A549 (cell line): Measurements from ENCODE around the gene STX12. TPM values are rescaled to one million over a fixed set of nuclear protein-coding genes. Genes with fewer than 3 reads are reported as not detected.

Source experiments
- ATAC-seq, 2 experiments: fragments of 200-7000 bp in 1 of 2; fragments of >200 bp in 1 of 2; cut with Nextera tagmentation in 1 of 2; cut with Tn5 transposase in 1 of 2; 3 replicates each; pipeline versions ENCODE4 v1.8.0 to v1.9.1; 2018 to 2020; ENCODE audit warnings: mild to moderate bottlenecking in 1 of 2, moderate library complexity in 1 of 2
- CTCF ChIA-PET: fragments of 300-600 bp; sonication (Branson Sonifier 250); formaldehyde crosslinking; extraction: SDS; loops from one replicate; lab custom pipeline; 2021; ENCODE audit warnings: antibody characterized with exemption, inconsistent platforms; lab: Yijun Ruan, JAX
- POLR2A ChIA-PET: fragments of 350-600 bp; formaldehyde crosslinking; extraction: SDS; loops from one replicate; lab custom pipeline; 2021; ENCODE audit warnings: antibody characterized with exemption, inconsistent platforms; lab: Yijun Ruan, JAX
- DNase-seq, 2 experiments: peaks; one replicate each; pipeline versions ENCODE4 v3.0.0 to v3.0.0-alpha.2; 2011 to 2016; ENCODE audit warnings: low read depth in 1 of 2, low spot score in 1 of 2
- FAIRE-seq: peaks from 2 replicates; lab custom pipeline; 2011; peaks lifted over from hg19 to GRCh38; lab: Jason Lieb, UNC
- H3K27ac ChIP-seq, 2 experiments: fragments of >200 bp; sonication (Bioruptor Twin); formaldehyde crosslinking; 3 replicates each; pipeline ENCODE4 v1.5.1; 2016 to 2017
- H3K4me1 ChIP-seq: fragments of >200 bp; sonication (Bioruptor Twin); formaldehyde crosslinking; 3 replicates; pipeline ENCODE4 v1.6.1; 2016
- H3K4me2 ChIP-seq: fragments of >200 bp; sonication (Bioruptor Twin); formaldehyde crosslinking; 3 replicates; pipeline ENCODE4 v1.6.1; 2016
- H3K4me3 ChIP-seq: fragments of >200 bp; sonication (Bioruptor Twin); formaldehyde crosslinking; 3 replicates; pipeline ENCODE4 v1.5.1; 2016
- H3K9me3 ChIP-seq: fragments of >200 bp; sonication (Bioruptor Twin); formaldehyde crosslinking; 3 replicates; pipeline ENCODE4 v1.6.1; 2016
- BHLHE40 ChIP-seq: IDR thresholded peaks from 2 replicates; pipeline ENCODE4 v1.6.1; 2012; ENCODE audit warnings: low read depth, low read length, inconsistent platforms
- CEBPB ChIP-seq, 2 experiments: fragments of >200 bp in 1 of 2; sonication (Bioruptor Twin) in 1 of 2; formaldehyde crosslinking in 1 of 2; IDR thresholded peaks; 2 replicates each; pipeline ENCODE4 v1.6.1; 2012 to 2016
- CHD2 ChIP-seq: fragments of 150-350 bp; IDR thresholded peaks from 2 replicates; pipeline ENCODE4 v1.6.1; 2014; ENCODE audit warnings: low read length; ENCODE audit not compliant: partially characterized antibody
- E2F6 ChIP-seq: IDR thresholded peaks from 2 replicates; pipeline ENCODE4 v1.6.1; 2012; ENCODE audit warnings: low read depth, borderline replicate concordance
- HEYL ChIP-seq: fragments of 250-450 bp; sonication (Bioruptor Pico); IDR thresholded peaks from 2 replicates; pipeline ENCODE4 v1.8.0; 2021; ENCODE audit warnings: mild to moderate bottlenecking, moderate library complexity
- JUNB ChIP-seq: fragments of >200 bp; sonication (Bioruptor Twin); formaldehyde crosslinking; IDR thresholded peaks from 2 replicates; pipeline ENCODE4 v1.6.1; 2016
- KDM1A ChIP-seq: fragments of 200-600 bp; sonication (generic); IDR thresholded peaks from 2 replicates; pipeline ENCODE4 v1.6.1; 2016; ENCODE audit warnings: low read depth, mild to moderate bottlenecking
- MAZ ChIP-seq: fragments of 150-350 bp; IDR thresholded peaks from 2 replicates; pipeline ENCODE4 v1.6.1; 2014; ENCODE audit warnings: antibody characterized with exemption, low read depth, low read length, borderline replicate concordance
- MYC ChIP-seq: IDR thresholded peaks from 2 replicates; pipeline ENCODE4 v1.6.1; 2012; ENCODE audit warnings: mild to moderate bottlenecking, inconsistent platforms, low read length, improper control_type of control experiment, borderline replicate concordance
- NFE2L2 ChIP-seq: fragments of 150-350 bp; conservative IDR thresholded peaks from 2 replicates; pipeline ENCODE4 v1.6.1; 2014; ENCODE audit warnings: low read length
- PHF8 ChIP-seq: fragments of 200-600 bp; sonication (generic); IDR thresholded peaks from 2 replicates; pipeline ENCODE4 v1.6.1; 2016; ENCODE audit warnings: low read depth, mild to moderate bottlenecking, antibody characterized with exemption, moderate library complexity, borderline replicate concordance
- POLR2AphosphoS2 ChIP-seq: conservative IDR thresholded peaks from 2 replicates; pipeline ENCODE4 v1.6.1; 2012; ENCODE audit warnings: low read length, improper control_type of control experiment, inconsistent platforms
- RAD21 ChIP-seq, 2 experiments: fragments of >200 bp in 1 of 2; sonication (Bioruptor Twin) in 1 of 2; formaldehyde crosslinking in 1 of 2; IDR thresholded peaks in 1 of 2; conservative IDR thresholded peaks in 1 of 2; 2 replicates in 1 of 2; 3 replicates in 1 of 2; pipeline ENCODE4 v1.6.1; 2012 to 2018; ENCODE audit warnings: inconsistent platforms in 1 of 2
- RFX5 ChIP-seq: fragments of 450-650 bp; IDR thresholded peaks from 2 replicates; pipeline ENCODE4 v1.7.1; 2014; ENCODE audit warnings: antibody characterized with exemption, mild to moderate bottlenecking, moderate library complexity
- TP53 ChIP-seq: fragments of 250-450 bp; sonication (Bioruptor Pico); IDR thresholded peaks from 2 replicates; pipeline ENCODE4 v1.5.0; 2021; ENCODE audit warnings: mild to moderate bottlenecking, moderate library complexity
- USF2 ChIP-seq: fragments of 450-650 bp; IDR thresholded peaks from 2 replicates; pipeline ENCODE4 v1.6.1; 2014; ENCODE audit warnings: antibody characterized with exemption
- WGBS: methylation state at CpG from one replicate; pipeline ENCODE4 v1.1.6; 2017; ENCODE audit errors: missing lambda C conversion rate; 5-methylcytosine and 5-hydroxymethylcytosine counted together
- polyA plus RNA-seq, 4 experiments: library from polyadenylated mRNA; depleted of rRNA in 3 of 4; stranded (reverse); fragments of >200 nt; fragmentation: RNase III in 1 of 4; extraction: RNeasy Plus Mini Kit Qiagen cat#74134 plus additional on column Dnase treatment in 1 of 4; gene quantifications; 2 replicates in 3 of 4; 3 replicates in 1 of 4; pipeline ENCODE4 v1.2.3, GENCODE V29; 2011 to 2017
- TF ChIP-seq, protein P1 (sequence below): IDR thresholded peaks from 2 replicates; pipeline ENCODE4 v1.6.1; 2012
- TF ChIP-seq, protein P2 (sequence below): fragments of 250-450 bp; sonication (Bioruptor Pico); IDR thresholded peaks from 2 replicates; pipeline ENCODE4 v1.5.0; 2021; ENCODE audit warnings: mild to moderate bottlenecking, moderate library complexity, borderline replicate concordance
- TF ChIP-seq, protein P3 (sequence below): IDR thresholded peaks from 2 replicates; pipeline ENCODE4 v1.6.1; 2012
- TF ChIP-seq, protein P4 (sequence below): fragments of 250-450 bp; sonication (Bioruptor Pico); IDR thresholded peaks from 2 replicates; pipeline ENCODE4 v1.5.0; 2020; ENCODE audit warnings: low read depth, mild to moderate bottlenecking, moderate library complexity
- TF ChIP-seq, protein P5 (sequence below): fragments of 150-350 bp; IDR thresholded peaks from 2 replicates; pipeline ENCODE4 v1.6.1; 2014; ENCODE audit warnings: low read depth, mild to moderate bottlenecking, low read length

Gene STX12
- polyA plus RNA-seq, 2 of the 4 experiments (the other 2 are of a cell fraction), result 11.9 to 14.6 TPM

GRCh38 chr1:27744556-27744955 is 28.5 kb upstream of the STX12 start:
- no peak overlapping the region for H3K4me3 ChIP-seq
- no peaks in the 10 kb centered on the region for H3K4me1 ChIP-seq
- H3K4me2 ChIP-seq, result no peak overlapping the region
- no peak overlapping the region for H3K27ac ChIP-seq
- TF ChIP-seq RAD21 (conservative IDR thresholded peaks at IDR 0.05 in 1 of 2, IDR thresholded peaks at IDR 0.05 in 1 of 2) (no peak), PHF8 (no peak), NFE2L2 (no peak)
- TF ChIP-seq, protein P1, sequence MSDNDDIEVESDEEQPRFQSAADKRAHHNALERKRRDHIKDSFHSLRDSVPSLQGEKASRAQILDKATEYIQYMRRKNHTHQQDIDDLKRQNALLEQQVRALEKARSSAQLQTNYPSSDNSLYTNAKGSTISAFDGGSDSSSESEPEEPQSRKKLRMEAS, result no peak
- ATAC-seq (no peak), DNase-seq (no peak), FAIRE-seq (no peak)
- ChIA-PET CTCF (no interaction called here), POLR2A (interaction anchor here (1.2 kb wide), 1 partner anchor 19 kb away, joined by 3 read pairs; the partner anchor contains the start of gene FAM76A)
- WGBS, result 81% methylated on average over 5 of the region's 5 CpGs
- H3K9me3 ChIP-seq, result no peaks in the 10 kb centered on the region

- WGBS, result 75% methylated on average over 4 of the region's 4 CpGs
- TF ChIP-seq E2F6 (no peak), BHLHE40 (no peak), CHD2 (no peak), KDM1A (no peak), MAZ (no peak), TP53 (no peak)
- H3K9me3 ChIP-seq, result no peaks in the 10 kb centered on the region
- DNase-seq (no peak), FAIRE-seq (no peak), ATAC-seq (no peak)
- POLR2A ChIA-PET, result no interaction called here
- no peak overlapping the region for H3K4me3 ChIP-seq
- CTCF ChIA-PET, result interaction anchor here (0.8 to 1.3 kb wide), 2 partner anchors 20 to 76 kb away, joined by 3 read pairs; partner anchors contain the start of gene FAM76A
- no peak overlapping the region for H3K27ac ChIP-seq
- no peaks in the 10 kb centered on the region for H3K4me1 ChIP-seq
- H3K4me2 ChIP-seq, result no peak overlapping the region
These were observed 27.6 kb upstream of the STX12 start for GRCh38 chr1:27745466-27745865.

GRCh38 chr1:27752360-27752759 is 20.7 kb upstream of the STX12 start:
- Histone ChIP-seq H3K27ac (no peak overlapping the region), H3K9me3 (no peaks in the 10 kb centered on the region), H3K4me3 (no peak overlapping the region), H3K4me2 (no peak overlapping the region), H3K4me1 (no peaks in the 10 kb centered on the region)
- DNase-seq (no peak), FAIRE-seq (no peak), ATAC-seq (no peak)
- CTCF ChIA-PET, result interaction anchor here (1.0 to 1.8 kb wide), 2 partner anchors 12 to 83 kb away, joined by 3 to 4 read pairs; no protein-coding TSS in a partner anchor
- TF ChIP-seq, protein P2, sequence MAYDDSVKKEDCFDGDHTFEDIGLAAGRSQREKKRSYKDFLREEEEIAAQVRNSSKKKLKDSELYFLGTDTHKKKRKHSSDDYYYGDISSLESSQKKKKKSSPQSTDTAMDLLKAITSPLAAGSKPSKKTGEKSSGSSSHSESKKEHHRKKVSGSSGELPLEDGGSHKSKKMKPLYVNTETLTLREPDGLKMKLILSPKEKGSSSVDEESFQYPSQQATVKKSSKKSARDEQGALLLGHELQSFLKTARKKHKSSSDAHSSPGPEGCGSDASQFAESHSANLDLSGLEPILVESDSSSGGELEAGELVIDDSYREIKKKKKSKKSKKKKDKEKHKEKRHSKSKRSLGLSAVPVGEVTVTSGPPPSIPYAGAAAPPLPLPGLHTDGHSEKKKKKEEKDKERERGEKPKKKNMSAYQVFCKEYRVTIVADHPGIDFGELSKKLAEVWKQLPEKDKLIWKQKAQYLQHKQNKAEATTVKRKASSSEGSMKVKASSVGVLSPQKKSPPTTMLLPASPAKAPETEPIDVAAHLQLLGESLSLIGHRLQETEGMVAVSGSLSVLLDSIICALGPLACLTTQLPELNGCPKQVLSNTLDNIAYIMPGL (CRISPR knock-in tag), result no peak
- TF ChIP-seq POLR2AphosphoS2, result no peak
- no peak for TF ChIP-seq JUNB
- no peak for TF ChIP-seq HEYL (CRISPR knock-in tag)
- TF ChIP-seq, protein P3, sequence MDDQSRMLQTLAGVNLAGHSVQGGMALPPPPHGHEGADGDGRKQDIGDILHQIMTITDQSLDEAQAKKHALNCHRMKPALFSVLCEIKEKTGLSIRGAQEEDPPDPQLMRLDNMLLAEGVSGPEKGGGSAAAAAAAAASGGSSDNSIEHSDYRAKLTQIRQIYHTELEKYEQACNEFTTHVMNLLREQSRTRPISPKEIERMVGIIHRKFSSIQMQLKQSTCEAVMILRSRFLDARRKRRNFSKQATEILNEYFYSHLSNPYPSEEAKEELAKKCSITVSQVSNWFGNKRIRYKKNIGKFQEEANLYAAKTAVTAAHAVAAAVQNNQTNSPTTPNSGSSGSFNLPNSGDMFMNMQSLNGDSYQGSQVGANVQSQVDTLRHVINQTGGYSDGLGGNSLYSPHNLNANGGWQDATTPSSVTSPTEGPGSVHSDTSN, result no peak
- no peak for TF ChIP-seq MYC
- no peak for TF ChIP-seq CEBPB (IDR thresholded peaks at IDR 0.05)
- TF ChIP-seq, protein P4, sequence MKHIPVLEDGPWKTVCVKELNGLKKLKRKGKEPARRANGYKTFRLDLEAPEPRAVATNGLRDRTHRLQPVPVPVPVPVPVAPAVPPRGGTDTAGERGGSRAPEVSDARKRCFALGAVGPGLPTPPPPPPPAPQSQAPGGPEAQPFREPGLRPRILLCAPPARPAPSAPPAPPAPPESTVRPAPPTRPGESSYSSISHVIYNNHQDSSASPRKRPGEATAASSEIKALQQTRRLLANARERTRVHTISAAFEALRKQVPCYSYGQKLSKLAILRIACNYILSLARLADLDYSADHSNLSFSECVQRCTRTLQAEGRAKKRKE (CRISPR knock-in tag), result no peak
- TF ChIP-seq BHLHE40, result no peak
- TF ChIP-seq, protein P5, sequence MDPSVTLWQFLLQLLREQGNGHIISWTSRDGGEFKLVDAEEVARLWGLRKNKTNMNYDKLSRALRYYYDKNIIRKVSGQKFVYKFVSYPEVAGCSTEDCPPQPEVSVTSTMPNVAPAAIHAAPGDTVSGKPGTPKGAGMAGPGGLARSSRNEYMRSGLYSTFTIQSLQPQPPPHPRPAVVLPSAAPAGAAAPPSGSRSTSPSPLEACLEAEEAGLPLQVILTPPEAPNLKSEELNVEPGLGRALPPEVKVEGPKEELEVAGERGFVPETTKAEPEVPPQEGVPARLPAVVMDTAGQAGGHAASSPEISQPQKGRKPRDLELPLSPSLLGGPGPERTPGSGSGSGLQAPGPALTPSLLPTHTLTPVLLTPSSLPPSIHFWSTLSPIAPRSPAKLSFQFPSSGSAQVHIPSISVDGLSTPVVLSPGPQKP, result no peak
- TF ChIP-seq USF2, result no peak
- TF ChIP-seq RFX5, result no peak
- POLR2A ChIA-PET, result no interaction called here
- 92% methylated on average over 3 of the region's 3 CpGs for WGBS
